ENCODE results near the gene STK36. TPM values are rescaled to one million over a fixed set of nuclear protein-coding genes. Genes with fewer than 3 reads are reported as not detected.

STK36 gene
- total RNA-seq, 1 experiment from 2014 or later, result 47.7 TPM

DNA sequence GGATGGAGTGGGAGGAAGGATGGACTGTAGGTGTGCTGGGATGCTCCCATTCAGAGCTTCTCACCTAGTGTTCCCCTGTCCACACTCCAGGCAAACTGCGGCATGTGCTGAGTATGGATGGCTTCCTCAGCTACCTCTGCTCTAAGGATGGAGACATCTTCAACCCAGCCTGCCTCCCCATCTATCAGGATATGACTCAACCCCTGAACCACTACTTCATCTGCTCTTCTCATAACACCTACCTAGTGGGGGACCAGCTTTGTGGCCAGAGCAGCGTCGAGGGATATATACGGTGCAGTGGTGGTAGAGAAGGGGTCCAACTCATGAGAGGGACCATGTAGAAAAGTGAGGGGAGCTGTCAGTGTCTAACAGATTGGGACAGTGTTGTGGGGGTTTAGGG, 43.9 kb upstream of the STK36 start (continued):
- TF ChIP-seq, protein P1, sequence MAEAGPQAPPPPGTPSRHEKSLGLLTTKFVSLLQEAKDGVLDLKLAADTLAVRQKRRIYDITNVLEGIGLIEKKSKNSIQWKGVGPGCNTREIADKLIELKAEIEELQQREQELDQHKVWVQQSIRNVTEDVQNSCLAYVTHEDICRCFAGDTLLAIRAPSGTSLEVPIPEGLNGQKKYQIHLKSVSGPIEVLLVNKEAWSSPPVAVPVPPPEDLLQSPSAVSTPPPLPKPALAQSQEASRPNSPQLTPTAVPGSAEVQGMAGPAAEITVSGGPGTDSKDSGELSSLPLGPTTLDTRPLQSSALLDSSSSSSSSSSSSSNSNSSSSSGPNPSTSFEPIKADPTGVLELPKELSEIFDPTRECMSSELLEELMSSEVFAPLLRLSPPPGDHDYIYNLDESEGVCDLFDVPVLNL (CRISPR knock-in tag; IDR thresholded peaks at IDR 0.05; ENCODE audit: borderline replicate concordance, low read depth), result no peak
- no peak for TF ChIP-seq GABPB1 (CRISPR knock-in tag; IDR thresholded peaks at IDR 0.05)
- no peak for TF ChIP-seq ZNF317 (CRISPR knock-in tag; IDR thresholded peaks at IDR 0.05; ENCODE audit: borderline replicate concordance, low read depth)
- TF ChIP-seq, protein P2, sequence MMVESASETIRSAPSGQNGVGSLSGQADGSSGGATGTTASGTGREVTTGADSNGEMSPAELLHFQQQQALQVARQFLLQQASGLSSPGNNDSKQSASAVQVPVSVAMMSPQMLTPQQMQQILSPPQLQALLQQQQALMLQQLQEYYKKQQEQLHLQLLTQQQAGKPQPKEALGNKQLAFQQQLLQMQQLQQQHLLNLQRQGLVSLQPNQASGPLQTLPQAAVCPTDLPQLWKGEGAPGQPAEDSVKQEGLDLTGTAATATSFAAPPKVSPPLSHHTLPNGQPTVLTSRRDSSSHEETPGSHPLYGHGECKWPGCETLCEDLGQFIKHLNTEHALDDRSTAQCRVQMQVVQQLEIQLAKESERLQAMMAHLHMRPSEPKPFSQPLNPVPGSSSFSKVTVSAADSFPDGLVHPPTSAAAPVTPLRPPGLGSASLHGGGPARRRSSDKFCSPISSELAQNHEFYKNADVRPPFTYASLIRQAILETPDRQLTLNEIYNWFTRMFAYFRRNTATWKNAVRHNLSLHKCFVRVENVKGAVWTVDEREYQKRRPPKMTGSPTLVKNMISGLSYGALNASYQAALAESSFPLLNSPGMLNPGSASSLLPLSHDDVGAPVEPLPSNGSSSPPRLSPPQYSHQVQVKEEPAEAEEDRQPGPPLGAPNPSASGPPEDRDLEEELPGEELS (CRISPR knock-in tag; IDR thresholded peaks at IDR 0.05), result no peak

DNA sequence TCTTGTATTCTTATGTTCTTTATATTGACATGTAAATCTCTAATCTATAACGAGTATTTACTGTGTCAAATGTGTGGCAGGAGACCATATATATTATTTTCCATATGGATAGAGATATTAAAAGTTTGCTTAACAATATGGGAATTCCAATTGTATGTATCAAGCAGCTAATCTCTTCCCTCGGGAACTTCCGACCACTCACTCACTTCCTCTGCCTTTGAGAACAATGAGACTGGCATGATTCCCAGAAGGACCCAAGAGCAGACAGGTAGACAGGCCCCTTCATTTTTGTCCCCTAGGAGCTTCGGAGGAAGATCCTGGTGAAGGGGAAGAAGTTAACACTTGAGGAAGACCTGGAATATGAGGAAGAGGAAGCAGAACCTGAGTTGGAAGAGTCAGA, 40.0 kb upstream of the STK36 start:
- H3K4me3 Mint-ChIP-seq, result no peak overlapping the region
- no peak overlapping the region for H3K27ac Mint-ChIP-seq
- no peak for DNase-seq (ENCODE audit: low spot score)
- H3K27me3 Mint-ChIP-seq (ENCODE audit: low read depth), result no peaks in the 10 kb centered on the region
- ATAC-seq, result no peak
- no peaks in the 10 kb centered on the region for H3K4me1 Mint-ChIP-seq
- no peaks in the 10 kb centered on the region for H3K9me3 Mint-ChIP-seq
- ChIA-PET POLR2A (interaction anchor here (1.0 kb wide), 1 partner anchor 79 kb away, joined by 3 read pairs; the partner anchor contains the start of gene TTLL4), CTCF (no interaction called here)
- TF ChIP-seq ZNF121 (CRISPR knock-in tag; IDR thresholded peaks at IDR 0.05) (no peak), KAT7 (CRISPR knock-in tag; IDR thresholded peaks at IDR 0.05; ENCODE audit: borderline replicate concordance) (no peak)
- TF ChIP-seq, protein P2 (CRISPR knock-in tag; IDR thresholded peaks at IDR 0.05), result no peak
- H3K36me3 Mint-ChIP-seq, result peaks cover 12% of the 10 kb centered on the region; the same call in 1 of the 2 replicates

DNA sequence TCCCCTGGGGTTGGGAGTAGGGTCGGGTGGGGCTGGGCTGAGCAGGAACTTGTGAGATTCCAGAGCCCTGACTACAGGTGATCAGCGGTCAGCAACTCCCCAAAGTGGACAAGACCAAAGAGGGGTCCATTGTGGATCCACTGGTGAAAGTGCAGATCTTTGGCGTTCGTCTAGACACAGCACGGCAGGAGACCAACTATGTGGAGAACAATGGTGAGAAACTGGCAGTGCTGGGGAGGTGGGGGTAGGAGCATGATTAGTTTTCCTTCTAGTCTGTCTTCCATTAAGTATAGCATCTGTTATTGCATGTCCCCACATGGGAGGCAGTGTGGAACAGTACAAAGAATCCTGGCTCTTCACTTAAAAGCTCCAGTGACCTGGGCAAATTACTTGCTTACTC, 36.2 kb upstream of the STK36 start:
- ChIA-PET CTCF (no interaction called here), POLR2A (no interaction called here)
- ATAC-seq, result no peak

DNA sequence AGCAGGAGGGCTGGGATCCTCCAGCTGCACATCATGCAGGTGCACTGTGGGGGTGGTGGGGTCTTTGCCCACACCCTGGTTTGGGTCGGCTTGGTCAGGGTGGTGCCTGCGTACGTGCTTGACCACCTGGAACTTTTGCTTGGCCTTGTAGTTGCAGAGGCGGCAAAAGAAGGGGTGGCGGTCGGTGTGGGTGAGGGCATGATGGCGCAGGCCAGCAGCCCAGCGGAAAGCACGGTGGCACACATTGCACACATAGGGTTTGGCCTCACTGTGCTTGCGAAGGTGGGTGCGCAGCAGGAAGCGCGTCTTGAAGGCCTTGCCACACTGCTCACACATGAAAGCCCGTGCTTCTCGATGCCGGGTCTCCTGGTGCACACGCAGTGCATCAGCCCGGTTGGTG, 33.5 kb upstream of the STK36 start:
- ChIA-PET CTCF (no interaction called here), POLR2A (no interaction called here)
- peaks cover 53% of the 10 kb centered on the region for H3K36me3 Mint-ChIP-seq
- no peak overlapping the region for H3K27ac Mint-ChIP-seq
- no peaks in the 10 kb centered on the region for H3K27me3 Mint-ChIP-seq (ENCODE audit: low read depth)
- no peaks in the 10 kb centered on the region for H3K9me3 Mint-ChIP-seq
- ATAC-seq, result no peak
- TF ChIP-seq NFATC4 (CRISPR knock-in tag; IDR thresholded peaks at IDR 0.05), result no peak
- TF ChIP-seq, protein P3, sequence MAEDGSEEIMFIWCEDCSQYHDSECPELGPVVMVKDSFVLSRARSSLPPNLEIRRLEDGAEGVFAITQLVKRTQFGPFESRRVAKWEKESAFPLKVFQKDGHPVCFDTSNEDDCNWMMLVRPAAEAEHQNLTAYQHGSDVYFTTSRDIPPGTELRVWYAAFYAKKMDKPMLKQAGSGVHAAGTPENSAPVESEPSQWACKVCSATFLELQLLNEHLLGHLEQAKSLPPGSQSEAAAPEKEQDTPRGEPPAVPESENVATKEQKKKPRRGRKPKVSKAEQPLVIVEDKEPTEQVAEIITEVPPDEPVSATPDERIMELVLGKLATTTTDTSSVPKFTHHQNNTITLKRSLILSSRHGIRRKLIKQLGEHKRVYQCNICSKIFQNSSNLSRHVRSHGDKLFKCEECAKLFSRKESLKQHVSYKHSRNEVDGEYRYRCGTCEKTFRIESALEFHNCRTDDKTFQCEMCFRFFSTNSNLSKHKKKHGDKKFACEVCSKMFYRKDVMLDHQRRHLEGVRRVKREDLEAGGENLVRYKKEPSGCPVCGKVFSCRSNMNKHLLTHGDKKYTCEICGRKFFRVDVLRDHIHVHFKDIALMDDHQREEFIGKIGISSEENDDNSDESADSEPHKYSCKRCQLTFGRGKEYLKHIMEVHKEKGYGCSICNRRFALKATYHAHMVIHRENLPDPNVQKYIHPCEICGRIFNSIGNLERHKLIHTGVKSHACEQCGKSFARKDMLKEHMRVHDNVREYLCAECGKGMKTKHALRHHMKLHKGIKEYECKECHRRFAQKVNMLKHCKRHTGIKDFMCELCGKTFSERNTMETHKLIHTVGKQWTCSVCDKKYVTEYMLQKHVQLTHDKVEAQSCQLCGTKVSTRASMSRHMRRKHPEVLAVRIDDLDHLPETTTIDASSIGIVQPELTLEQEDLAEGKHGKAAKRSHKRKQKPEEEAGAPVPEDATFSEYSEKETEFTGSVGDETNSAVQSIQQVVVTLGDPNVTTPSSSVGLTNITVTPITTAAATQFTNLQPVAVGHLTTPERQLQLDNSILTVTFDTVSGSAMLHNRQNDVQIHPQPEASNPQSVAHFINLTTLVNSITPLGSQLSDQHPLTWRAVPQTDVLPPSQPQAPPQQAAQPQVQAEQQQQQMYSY (CRISPR knock-in tag; IDR thresholded peaks at IDR 0.05), result no peak
- no peak for TF ChIP-seq PRRX2 (CRISPR knock-in tag; IDR thresholded peaks at IDR 0.05)
- TF ChIP-seq TEAD1 (CRISPR knock-in tag; IDR thresholded peaks at IDR 0.05), result no peak
- no peak for TF ChIP-seq HMGA2 (CRISPR knock-in tag; IDR thresholded peaks at IDR 0.05)
- TF ChIP-seq NFYB (CRISPR knock-in tag; conservative IDR thresholded peaks at IDR 0.05; ENCODE audit: low read depth), result no peak
- no peak for TF ChIP-seq JAZF1 (CRISPR knock-in tag; IDR thresholded peaks at IDR 0.05)
- DNase-seq (ENCODE audit: low spot score), result no peak
- no peak overlapping the region for H3K4me3 Mint-ChIP-seq
- H3K4me1 Mint-ChIP-seq, result no peaks in the 10 kb centered on the region

More for the DNA sequence above, 36.2 kb upstream of the STK36 start:
- Mint-ChIP-seq H3K9me3 (no peaks in the 10 kb centered on the region), H3K27me3 (ENCODE audit: low read depth) (no peaks in the 10 kb centered on the region), H3K4me3 (no peak overlapping the region), H3K4me1 (no peaks in the 10 kb centered on the region), H3K27ac (no peak overlapping the region), H3K36me3 (peaks cover 45% of the 10 kb centered on the region)
- DNase-seq (ENCODE audit: low spot score), result no peak
- TF ChIP-seq, protein P4, sequence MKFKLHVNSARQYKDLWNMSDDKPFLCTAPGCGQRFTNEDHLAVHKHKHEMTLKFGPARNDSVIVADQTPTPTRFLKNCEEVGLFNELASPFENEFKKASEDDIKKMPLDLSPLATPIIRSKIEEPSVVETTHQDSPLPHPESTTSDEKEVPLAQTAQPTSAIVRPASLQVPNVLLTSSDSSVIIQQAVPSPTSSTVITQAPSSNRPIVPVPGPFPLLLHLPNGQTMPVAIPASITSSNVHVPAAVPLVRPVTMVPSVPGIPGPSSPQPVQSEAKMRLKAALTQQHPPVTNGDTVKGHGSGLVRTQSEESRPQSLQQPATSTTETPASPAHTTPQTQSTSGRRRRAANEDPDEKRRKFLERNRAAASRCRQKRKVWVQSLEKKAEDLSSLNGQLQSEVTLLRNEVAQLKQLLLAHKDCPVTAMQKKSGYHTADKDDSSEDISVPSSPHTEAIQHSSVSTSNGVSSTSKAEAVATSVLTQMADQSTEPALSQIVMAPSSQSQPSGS (CRISPR knock-in tag; IDR thresholded peaks at IDR 0.05; ENCODE audit: borderline replicate concordance, low read depth), result no peak
- TF ChIP-seq NR2C2 (CRISPR knock-in tag; IDR thresholded peaks at IDR 0.05), result no peak
- no peak for TF ChIP-seq ZNF263 (CRISPR knock-in tag; IDR thresholded peaks at IDR 0.05; ENCODE audit: low read depth)
- TF ChIP-seq ZNF423 (CRISPR knock-in tag; IDR thresholded peaks at IDR 0.05), result no peak
- TF ChIP-seq ESRRA (CRISPR knock-in tag; IDR thresholded peaks at IDR 0.05; ENCODE audit: borderline replicate concordance), result no peak
- TF ChIP-seq, protein P5, sequence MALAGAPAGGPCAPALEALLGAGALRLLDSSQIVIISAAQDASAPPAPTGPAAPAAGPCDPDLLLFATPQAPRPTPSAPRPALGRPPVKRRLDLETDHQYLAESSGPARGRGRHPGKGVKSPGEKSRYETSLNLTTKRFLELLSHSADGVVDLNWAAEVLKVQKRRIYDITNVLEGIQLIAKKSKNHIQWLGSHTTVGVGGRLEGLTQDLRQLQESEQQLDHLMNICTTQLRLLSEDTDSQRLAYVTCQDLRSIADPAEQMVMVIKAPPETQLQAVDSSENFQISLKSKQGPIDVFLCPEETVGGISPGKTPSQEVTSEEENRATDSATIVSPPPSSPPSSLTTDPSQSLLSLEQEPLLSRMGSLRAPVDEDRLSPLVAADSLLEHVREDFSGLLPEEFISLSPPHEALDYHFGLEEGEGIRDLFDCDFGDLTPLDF (CRISPR knock-in tag; IDR thresholded peaks at IDR 0.05), result no peak
- TF ChIP-seq CBFB (CRISPR knock-in tag; IDR thresholded peaks at IDR 0.05; ENCODE audit: low read depth), result no peak
- TF ChIP-seq JAZF1 (CRISPR knock-in tag; IDR thresholded peaks at IDR 0.05), result no peak
- TF ChIP-seq ZNF232 (CRISPR knock-in tag; IDR thresholded peaks at IDR 0.05), result no peak
- TF ChIP-seq ELF4 (CRISPR knock-in tag; IDR thresholded peaks at IDR 0.05; ENCODE audit: low read depth), result no peak
- no peak for TF ChIP-seq HMGA2 (CRISPR knock-in tag; IDR thresholded peaks at IDR 0.05)

Measured in WTC11 (cell line).